HG02943 (cell line): Measurements from ENCODE around the gene UBQLN1.
"Not testable (repeated sequence)": the region's sequence is repeated elsewhere in the genome, so short reads cannot be mapped to it uniquely, and the experiment has no call there.

Experiments used
- ATAC-seq: cut with Tn5 transposase; IDR thresholded peaks from one replicate; pipeline ENCODE4 v1.9.1; 2021; ENCODE audit warnings: mild to moderate bottlenecking, low read depth, moderate library complexity; ENCODE audit not compliant: unreplicated experiment

The UBQLN1 gene

DNA sequence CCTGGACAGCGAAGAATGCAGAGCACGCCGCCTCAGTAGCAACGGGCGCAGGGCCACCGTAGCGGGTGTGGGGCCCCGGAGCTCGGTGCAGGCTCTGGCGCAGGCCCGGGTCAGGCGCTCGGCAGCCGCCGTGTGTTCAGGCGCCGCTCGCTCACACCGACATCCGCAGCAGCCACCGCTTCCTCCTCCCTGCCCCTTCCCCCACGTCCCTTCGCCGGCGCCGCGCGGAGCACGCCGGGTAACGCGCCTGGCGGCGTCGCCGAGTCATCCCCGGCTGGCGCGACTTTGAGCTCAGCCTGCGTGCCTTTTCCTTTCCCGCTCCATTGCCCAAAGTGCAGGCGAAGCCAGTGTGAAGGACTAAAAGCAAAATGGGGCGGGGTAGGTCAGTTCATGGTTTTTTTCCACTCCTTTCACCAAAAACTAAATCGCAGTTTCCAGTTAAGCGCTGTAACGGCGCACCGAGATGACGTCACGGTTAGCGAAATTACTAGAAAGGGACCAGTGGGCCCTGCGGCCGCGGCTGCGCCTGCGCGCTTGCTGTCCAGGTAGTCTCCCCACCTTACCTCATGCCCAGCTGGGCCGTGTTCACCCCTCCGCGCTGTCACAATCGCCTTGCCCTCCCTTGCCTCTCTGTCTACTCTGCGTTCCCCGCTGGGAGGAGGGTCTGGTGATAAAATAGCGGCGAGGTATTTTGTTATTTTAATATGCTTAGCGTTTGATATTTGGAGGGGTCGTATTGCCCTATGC lies at the start of gene UBQLN1:
Gene UBQLN1, minus strand, starts transcription at position 191 of the 747 bp plus-strand sequence. CDS start 279 bp downstream, outside the sequence.
- ATAC-seq: peak; percentile 85

DNA sequence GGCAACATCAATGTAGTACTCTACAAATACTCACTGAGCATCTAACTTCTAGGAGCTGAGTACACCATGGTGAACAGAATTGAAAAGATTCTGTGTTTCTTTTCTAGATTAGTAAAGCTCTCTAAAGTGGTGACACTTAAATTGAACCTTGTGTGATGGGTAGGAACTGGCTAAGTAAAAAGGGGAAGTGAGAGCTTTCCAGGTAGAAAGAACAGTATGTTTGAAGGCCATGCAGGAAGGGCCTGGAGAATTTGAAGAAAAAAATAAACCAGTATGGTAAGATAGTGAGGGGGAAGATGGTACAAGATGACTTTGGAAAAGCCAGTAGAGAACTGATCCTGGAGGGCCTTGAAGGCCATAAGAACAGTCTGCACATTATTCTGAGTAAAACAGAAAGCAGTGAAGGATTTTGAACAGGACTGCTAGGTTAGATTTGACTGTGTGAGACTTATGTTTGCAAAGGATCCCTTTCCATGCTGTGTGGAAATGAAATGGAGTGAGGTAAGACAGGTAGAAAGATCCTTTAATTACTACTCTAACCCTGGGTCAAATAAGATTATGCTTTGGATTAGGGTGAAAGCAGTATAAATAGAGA lies 46.7 kb upstream of the UBQLN1 start:
- peak; percentile 64 for ATAC-seq

GRCh38 chr9:83749706-83750105 lies 41.9 kb upstream of the UBQLN1 start:
- no peak for ATAC-seq

GRCh38 chr9:83744206-83744605 lies 36.4 kb upstream of the UBQLN1 start:
- no peak for ATAC-seq

GRCh38 chr9:83733739-83734138 lies 26.0 kb upstream of the UBQLN1 start:
- no peak for ATAC-seq

DNA sequence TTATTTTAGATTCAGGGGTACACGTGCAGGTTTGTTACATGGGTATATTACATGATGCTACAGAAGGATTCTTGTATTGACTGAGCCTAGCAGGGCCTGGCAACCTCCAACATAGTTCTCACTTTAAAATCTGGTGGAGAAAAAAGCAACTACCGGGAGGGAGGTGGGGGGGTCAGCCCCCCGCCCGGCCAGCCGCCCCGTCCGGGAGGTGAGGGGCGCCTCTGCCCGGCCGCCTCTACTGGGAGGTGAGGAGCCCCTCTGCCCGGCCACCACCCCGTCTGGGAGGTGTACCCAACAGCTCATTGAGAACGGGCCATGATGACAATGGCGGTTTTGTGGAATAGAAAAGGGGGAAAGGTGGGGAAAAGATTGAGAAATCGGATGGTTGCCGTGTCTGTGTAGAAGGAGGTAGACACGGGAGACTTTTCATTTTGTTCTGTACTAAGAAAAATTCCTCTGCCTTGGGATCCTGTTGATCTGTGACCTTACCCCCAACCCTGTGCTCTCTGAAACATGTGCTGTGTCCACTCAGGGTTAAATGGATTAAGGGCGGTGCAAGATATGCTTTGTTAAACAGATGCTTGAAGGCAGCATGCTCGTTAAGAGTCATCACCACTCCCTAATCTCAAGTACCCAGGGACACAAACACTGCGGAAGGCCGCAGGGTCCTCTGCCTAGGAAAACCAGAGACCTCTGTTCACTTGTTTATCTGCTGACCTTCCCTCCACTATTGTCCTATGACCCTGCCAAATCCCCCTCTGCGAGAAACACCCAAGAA lies 21.0 kb upstream of the UBQLN1 start:
- not testable (repeated sequence) for ATAC-seq

DNA sequence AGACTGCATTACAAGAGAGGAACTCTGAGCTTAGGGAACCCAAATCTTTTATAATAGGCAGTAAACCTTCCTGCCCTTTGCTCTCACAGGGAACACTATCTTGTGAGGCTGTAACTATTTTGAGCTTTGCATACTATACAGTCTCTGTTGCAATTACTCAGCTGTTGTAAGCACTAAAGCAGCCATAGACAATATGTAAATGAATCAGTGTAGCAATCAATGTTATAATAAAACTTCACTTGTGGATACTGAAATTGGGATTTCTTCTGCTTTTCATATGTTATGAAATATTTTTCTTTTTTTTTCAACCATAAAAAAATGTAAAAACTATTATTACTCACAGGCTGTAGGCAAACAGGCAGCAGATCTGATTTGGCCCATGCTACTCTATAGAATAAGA lies 16.7 kb upstream of the UBQLN1 start:
- ATAC-seq: no peak

GRCh38 chr9:83722726-83723495 lies 15.2 kb upstream of the UBQLN1 start:
- no peak for ATAC-seq

DNA sequence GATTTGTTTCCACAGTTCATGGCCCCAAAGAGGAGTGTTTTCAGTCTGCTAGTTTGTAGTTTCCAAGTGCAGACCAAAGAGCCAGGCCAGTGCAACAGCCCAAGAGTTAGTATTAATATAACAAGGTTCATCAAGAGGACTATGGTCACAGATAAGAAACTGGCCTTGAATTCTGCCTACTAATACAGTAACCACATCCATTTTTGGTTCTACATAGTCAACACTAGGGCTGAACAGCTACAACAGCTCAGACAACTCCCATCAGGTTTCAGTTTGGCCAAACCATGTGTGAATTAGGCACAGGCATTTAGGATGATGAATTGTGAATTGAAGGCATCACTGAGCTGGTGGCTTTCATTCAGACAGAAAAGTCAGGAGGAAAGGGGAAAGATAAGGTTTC lies 13.8 kb upstream of the UBQLN1 start:
- no peak for ATAC-seq

GRCh38 chr9:83715794-83716193 lies 8.0 kb upstream of the UBQLN1 start:
- ATAC-seq: no peak

- ATAC-seq: no peak
Observed at GRCh38 chr9:83715221-83715620, 7.5 kb upstream of the UBQLN1 start.

DNA sequence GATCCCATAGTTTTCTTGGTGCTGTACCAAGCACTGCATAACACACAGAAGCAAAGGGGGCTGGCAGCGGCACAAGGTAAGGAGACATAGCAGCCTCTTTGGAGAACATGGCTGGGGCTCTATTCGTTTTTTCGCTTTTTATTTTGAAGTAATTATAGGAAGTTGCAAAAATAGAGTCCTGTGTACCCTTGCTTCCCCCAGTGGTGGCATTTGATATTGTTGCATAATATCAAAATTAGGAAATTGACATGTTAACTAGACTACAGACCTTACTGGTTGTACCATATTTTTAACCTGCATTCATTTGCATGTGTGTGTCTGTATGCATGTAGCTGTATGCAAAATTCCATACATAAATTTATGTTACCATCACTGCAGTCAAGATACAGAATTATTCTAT lies 6.6 kb upstream of the UBQLN1 start:
- ATAC-seq: no peak

GRCh38 chr9:83708515-83709158 lies 879 bp upstream of the UBQLN1 start:
- peak; percentile 51 for ATAC-seq

DNA sequence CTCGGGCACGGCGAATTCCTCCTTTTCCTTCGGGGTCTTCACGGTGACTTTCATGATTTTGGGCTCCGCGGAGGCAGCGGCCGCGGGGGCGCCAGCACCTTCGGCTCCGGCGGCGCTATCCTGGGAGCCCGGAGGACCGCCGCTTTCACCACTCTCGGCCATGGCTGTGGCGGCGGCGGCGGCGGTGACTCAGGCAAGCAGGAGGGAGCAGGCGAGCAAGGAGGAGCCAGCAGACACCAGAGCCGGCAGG lies 315 bp downstream of the UBQLN1 start:
- peak; percentile 50 for ATAC-seq

DNA sequence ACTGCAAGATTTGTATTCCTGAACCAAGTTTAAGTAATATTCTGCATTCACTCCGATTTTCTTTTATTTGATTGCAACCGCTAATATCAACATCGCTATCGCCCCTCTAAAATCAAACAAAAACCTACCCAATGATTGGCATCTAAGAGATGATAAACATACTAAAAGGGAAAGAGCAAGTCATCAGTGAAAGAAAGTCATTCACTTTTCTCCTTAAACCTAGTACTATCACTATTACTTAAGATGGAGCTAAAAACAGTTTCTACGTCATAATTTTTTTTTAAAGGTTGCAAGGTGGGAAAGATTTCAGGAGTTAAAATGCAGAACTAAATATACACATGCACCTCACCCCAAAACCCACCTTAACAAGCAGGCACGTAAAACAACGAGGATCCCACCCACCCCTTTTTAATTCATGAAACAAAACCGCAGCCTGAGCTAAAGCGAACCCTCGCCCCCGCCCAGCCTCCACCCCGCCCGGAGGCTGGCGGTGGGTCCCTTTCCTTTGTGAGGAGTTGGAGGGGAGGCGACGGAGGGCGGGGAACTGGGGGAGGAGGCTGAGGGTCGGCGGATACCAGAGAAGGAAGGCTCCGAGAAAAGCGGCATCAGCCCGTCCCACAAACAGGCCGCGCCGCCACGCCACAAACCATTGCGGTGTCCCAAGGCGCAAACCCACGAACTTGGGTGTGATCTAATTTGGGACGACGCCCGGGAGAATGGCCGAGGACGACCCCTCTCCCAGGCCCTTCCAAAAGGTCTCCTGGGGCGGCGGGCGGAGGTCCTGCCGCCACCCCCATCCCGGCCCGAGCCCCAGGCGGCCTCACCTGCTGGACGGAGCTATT lies 861 bp downstream of the UBQLN1 start:
- peak; percentile 23 for ATAC-seq

GRCh38 chr9:83705219-83705651 lies 2.5 kb downstream of the UBQLN1 start:
- ATAC-seq: not testable (repeated sequence)

DNA sequence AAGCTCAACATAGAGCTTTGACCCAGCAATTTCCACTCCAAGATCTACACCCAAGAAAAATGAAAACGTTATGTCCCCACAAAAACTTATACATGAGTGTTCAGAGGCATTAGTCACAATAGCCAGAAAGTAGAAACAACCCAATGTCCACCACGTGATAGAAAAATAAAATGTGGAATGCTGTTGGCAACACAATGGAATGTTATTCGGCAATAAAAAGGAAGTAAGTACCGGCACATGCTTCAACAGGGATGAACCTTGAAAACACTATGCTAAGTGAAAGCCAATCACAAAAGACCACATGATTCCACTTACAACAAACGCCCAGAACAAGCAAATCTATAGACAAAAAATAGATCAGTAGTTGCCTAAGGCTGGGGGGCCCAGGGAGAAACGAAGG lies 6.0 kb downstream of the UBQLN1 start:
- ATAC-seq: no peak

DNA sequence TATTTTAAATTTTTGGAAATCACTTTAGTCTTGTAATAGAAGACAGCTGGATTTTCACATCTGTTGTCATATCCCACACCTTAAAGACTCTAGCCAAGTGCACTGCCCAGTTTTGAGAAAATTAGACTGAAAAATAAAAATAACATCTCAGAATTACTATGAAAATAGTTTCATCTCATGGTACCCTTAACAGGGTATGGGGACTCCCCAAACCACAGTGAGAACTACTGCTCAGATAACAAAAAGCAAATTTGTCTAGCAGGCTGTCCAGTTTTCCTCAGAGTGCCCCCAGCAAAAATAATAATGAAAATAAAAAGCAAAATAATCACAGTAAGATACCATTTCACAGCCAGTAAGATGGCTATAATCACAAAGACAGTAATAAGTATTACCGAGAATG lies 6.5 kb downstream of the UBQLN1 start:
- ATAC-seq: no peak

GRCh38 chr9:83699615-83700014 lies 8.1 kb downstream of the UBQLN1 start:
- no peak for ATAC-seq
